GM10266 (cell line): Measurements from ENCODE around the gene HMSD.

Experiments
- DNase-seq: peaks from one replicate; pipeline ENCODE4 v3.0.0; 2012; ENCODE audit errors: extremely low spot score
- TF ChIP-seq, protein P1 (sequence below): IDR thresholded peaks from 2 replicates; pipeline ENCODE4 v1.5.1; 2012; ENCODE audit warnings: mild to moderate bottlenecking, low read depth; ENCODE audit not compliant: control insufficient read depth, insufficient read depth; ENCODE audit errors: missing control alignments

Gene HMSD, protein sequence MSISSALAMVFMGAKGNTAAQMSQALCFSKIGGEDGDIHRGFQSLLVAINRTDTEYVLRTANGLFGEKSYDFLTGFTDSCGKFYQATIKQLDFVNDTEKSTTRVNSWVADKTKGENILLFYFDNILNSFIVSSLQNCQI

DNA sequence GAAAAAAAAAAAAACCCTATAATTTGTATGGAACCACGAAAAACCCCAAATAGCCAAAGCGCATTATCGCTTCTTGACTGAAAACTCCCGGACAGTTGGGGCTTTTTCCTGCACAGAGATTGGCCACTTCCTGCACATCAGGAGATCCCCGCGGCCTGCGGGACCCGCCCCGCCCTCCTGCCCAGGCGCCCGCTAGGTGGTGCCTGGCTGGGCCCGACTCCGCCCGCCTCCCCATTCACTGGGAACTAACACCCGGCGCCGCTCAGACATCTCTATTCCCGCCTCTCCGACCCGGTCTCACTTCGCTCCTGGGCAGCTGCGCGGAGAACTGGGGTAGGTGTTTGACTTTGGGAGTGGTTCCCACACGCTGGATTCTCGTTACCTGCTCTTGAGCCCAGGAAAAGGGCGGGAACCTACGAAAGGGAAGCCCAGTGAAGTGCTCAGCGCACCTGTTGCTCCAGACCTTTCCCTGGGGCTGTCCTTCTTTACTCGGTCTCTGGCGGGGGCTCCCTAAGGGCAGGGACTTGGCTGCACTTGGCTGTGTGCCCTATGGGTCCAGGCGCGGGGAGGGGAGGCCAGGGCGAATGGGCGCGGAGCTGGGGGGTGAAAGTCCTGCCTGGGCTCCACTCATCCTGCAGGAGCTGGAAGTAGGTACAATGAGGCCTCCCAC is at the start of gene HMSD:
Gene HMSD, plus strand, starts transcription at position 234 of the 670 bp plus-strand sequence. CDS start 4,155 bp downstream, outside the sequence.
- TF ChIP-seq, protein P1, sequence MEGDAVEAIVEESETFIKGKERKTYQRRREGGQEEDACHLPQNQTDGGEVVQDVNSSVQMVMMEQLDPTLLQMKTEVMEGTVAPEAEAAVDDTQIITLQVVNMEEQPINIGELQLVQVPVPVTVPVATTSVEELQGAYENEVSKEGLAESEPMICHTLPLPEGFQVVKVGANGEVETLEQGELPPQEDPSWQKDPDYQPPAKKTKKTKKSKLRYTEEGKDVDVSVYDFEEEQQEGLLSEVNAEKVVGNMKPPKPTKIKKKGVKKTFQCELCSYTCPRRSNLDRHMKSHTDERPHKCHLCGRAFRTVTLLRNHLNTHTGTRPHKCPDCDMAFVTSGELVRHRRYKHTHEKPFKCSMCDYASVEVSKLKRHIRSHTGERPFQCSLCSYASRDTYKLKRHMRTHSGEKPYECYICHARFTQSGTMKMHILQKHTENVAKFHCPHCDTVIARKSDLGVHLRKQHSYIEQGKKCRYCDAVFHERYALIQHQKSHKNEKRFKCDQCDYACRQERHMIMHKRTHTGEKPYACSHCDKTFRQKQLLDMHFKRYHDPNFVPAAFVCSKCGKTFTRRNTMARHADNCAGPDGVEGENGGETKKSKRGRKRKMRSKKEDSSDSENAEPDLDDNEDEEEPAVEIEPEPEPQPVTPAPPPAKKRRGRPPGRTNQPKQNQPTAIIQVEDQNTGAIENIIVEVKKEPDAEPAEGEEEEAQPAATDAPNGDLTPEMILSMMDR: peak; percentile 55
- DNase-seq: peak; percentile 78

DNA sequence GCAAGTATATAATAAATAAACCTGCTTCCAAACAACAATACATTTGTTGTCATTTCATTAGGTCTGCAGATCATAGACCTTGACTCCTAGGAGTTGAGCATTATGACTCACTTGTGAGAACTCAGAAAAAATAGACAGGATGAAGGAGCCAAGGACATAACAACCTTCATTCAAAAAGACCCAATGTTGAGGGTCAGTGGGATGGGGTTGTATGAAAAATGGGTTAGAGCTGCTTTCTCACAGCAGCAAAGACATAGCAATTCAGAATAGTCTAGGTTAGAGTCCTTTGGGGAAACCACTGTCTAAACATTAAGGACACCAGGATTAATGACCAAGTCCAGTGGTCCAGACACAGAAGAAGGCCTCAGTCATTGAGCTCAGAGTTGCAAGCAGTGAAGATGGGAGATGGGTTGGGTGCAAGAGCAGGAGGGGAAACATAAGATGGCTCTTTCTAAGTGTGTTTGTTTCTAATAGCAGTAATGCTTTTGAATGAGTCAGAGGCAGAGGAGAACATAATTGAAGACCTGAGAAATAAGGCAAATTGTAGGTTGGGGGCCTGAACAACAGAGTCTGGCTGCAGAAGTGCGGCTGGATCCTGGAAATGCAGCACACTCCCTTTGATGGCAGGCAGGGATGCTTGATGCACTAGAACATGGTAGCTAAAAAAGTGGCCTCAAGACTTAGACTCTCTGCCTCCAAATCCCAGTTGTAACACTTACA is 45.1 kb upstream of the HMSD start:
- no peak for DNase-seq
- TF ChIP-seq, protein P1: no peak

DNA sequence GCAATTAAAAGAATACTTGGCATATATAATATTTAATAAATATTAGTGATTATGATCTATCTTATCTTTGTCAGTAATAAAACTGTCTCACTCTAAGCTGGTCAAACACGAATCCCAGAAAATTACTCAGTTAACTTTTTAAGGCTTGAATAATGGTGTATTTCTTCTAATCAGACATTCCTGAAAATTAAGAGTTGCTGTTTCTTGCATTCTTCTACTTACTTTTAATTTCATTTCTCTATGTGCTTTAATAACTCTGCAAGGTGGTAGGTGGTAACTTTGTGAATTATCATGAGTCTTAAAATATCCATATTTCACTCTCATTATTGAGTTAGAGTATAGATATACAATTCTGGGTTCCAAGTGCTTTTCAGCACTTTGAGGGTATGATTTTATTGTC is 44.4 kb upstream of the HMSD start:
- no peak for DNase-seq
- TF ChIP-seq, protein P1: no peak

DNA sequence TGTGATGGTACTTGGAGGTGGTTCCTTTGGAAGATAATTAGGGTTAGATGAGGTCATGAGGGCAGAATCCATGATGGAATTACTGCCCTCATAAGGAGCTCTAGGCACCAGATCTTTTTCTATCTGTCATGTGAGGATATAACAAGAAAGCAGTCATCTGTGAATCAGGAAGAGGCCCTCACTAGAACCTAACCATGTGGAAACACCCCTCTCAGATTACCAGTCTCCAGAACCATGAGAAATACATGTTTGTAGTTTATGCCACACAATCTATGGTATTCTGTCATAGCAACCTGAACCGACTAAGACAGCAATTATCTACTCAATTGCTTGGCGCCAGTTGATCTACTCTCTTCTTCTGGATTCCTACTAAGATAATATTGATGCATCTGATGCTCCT is 43.7 kb upstream of the HMSD start:
- no peak for DNase-seq
- TF ChIP-seq, protein P1: no peak

DNA sequence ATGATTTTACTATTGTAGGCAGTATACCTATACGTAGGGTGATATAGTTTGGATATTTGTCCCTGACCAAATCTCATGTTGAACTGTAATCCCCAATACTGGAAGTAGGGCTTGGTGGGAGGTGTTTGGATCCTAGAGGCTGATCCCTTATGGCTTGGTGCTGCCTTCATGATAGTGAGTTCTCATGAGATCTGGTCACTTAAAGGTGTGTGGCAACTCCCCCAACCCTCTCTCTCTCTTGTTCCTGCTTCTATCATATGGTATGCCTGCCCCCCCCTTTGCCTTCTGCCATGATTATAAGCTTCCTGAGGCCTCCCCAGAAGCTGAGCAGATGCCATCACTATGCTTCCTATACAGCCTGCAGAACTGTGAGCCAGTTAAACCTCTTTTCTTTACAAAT is 43.0 kb upstream of the HMSD start:
- DNase-seq: no peak
- TF ChIP-seq, protein P1: no peak

DNA sequence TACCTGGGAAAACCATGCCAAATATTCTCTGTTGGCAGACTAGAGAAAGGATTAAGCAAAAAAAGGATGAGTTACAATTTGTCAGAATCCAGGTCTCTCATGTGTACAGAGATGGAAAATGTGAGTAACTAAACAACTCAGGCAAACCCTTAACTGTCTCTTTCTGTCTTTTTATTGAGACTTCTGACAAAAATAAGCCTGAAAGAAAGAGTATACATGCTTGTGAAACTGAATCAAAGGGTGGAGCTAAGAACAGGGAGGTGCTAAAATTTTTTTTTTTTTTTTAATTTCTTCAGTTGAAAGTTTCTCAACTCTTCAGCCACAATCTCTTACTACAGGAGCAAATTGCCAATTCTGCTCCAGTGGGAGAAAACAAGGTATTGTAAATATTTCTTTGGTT is 41.4 kb upstream of the HMSD start, which contains the start of gene SERPINB10:
Gene SERPINB10, plus strand, starts transcription at position 295 of the 400 bp plus-strand sequence. CDS start 7,553 bp downstream, outside the sequence.
- TF ChIP-seq, protein P1: no peak
- peak; percentile 43 for DNase-seq
